ENCODE data around the gene IVD. TPM values are rescaled to one million over a fixed set of nuclear protein-coding genes. Genes with fewer than 3 reads are reported as not detected.

IVD gene
- total and polyA plus RNA-seq, 9 of the 15 experiments (the other 6 are each of a cell fraction or from before 2014, with no cell fraction given), result 0.15 to 4.5 (median 2.4) TPM

- intact Hi-C loops (cut with micrococcal nuclease), result no loop called here
- CTCF ChIA-PET (ENCODE audit: low intra/inter-chr PET ratio), result no interaction called here
- in situ Hi-C loops (cut with MboI), result loop anchor here (10.0 kb wide), 2 partner anchors 212 to 372 kb away; no protein-coding TSS in a partner anchor
- 0 out of 4 replicates have a peak, but pooled peaks of 1 of the 2 experiments have one; percentile 42 for TF ChIP-seq ZMIZ1 (IDR thresholded peaks at IDR 0.05; ENCODE audit: low read depth in 2 of 2, low read length in 2 of 2)
- peak; percentile 76 for TF ChIP-seq HDAC2 (IDR thresholded peaks at IDR 0.05)
- peak; percentile 70 for TF ChIP-seq EP300 (IDR thresholded peaks at IDR 0.05; ENCODE audit: low read length)
- TF ChIP-seq ZNF311 (CRISPR knock-in tag; IDR thresholded peaks at IDR 0.05), result no peak
- TF ChIP-seq ZBTB2 (IDR thresholded peaks at IDR 0.05), result peak; percentile 56
- TF ChIP-seq, protein P1, sequence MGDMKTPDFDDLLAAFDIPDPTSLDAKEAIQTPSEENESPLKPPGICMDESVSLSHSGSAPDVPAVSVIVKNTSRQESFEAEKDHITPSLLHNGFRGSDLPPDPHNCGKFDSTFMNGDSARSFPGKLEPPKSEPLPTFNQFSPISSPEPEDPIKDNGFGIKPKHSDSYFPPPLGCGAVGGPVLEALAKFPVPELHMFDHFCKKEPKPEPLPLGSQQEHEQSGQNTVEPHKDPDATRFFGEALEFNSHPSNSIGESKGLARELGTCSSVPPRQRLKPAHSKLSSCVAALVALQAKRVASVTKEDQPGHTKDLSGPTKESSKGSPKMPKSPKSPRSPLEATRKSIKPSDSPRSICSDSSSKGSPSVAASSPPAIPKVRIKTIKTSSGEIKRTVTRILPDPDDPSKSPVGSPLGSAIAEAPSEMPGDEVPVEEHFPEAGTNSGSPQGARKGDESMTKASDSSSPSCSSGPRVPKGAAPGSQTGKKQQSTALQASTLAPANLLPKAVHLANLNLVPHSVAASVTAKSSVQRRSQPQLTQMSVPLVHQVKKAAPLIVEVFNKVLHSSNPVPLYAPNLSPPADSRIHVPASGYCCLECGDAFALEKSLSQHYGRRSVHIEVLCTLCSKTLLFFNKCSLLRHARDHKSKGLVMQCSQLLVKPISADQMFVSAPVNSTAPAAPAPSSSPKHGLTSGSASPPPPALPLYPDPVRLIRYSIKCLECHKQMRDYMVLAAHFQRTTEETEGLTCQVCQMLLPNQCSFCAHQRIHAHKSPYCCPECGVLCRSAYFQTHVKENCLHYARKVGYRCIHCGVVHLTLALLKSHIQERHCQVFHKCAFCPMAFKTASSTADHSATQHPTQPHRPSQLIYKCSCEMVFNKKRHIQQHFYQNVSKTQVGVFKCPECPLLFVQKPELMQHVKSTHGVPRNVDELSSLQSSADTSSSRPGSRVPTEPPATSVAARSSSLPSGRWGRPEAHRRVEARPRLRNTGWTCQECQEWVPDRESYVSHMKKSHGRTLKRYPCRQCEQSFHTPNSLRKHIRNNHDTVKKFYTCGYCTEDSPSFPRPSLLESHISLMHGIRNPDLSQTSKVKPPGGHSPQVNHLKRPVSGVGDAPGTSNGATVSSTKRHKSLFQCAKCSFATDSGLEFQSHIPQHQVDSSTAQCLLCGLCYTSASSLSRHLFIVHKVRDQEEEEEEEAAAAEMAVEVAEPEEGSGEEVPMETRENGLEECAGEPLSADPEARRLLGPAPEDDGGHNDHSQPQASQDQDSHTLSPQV (IDR thresholded peaks at IDR 0.05), result peak; percentile 65
- peak; percentile 86 for TF ChIP-seq HMGN3 (IDR thresholded peaks at IDR 0.05; ENCODE audit: borderline replicate concordance, extremely low read depth, insufficient read length, low read depth, low read length)
- TF ChIP-seq BCOR (IDR thresholded peaks at IDR 0.05), result peak; percentile 38; the same call in 1 of the 2 replicates
- TF ChIP-seq, protein P2, sequence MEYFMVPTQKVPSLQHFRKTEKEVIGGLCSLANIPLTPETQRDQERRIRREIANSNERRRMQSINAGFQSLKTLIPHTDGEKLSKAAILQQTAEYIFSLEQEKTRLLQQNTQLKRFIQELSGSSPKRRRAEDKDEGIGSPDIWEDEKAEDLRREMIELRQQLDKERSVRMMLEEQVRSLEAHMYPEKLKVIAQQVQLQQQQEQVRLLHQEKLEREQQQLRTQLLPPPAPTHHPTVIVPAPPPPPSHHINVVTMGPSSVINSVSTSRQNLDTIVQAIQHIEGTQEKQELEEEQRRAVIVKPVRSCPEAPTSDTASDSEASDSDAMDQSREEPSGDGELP (CRISPR knock-in tag; IDR thresholded peaks at IDR 0.05; ENCODE audit: borderline replicate concordance), result peak; percentile 80
These were observed 21.6 kb downstream of the IVD start for GRCh38 chr15:40427188-40427587.

More at GRCh38 chr15:40427188-40427587, 21.6 kb downstream of the IVD start:
- peak overlapping the region; percentile 54 for H3K4me2 ChIP-seq (ENCODE audit: insufficient read depth, low read length)
- no peak overlapping the region for H3K4me3 ChIP-seq
- no peaks in the 10 kb centered on the region for H3K9me1 ChIP-seq (ENCODE audit: control insufficient read depth, insufficient read depth, low read length)
- no peak overlapping the region for H3K27ac ChIP-seq (ENCODE audit: extremely low read depth, low read depth, low read length)
- H2AFZ ChIP-seq (ENCODE audit: low read depth, low read length), result peak overlapping the region; percentile 73
- H3K9me3 ChIP-seq (replicated peaks; ENCODE audit: control insufficient read depth, insufficient read depth, low read depth, low read length), result no peaks in the 10 kb centered on the region
- no peaks in the 10 kb centered on the region for H3K36me3 ChIP-seq (ENCODE audit: control insufficient read depth, insufficient read depth, low read length)
- no peaks in the 10 kb centered on the region for H3K79me2 ChIP-seq (ENCODE audit: control insufficient read depth, insufficient read depth, low read length)
- 3% methylated on average over 9 of the region's 9 CpGs for WGBS (ENCODE audit: insufficient coverage, low coverage, missing lambda C conversion rate)
- DNase-seq (ENCODE audit: extremely low read depth in 1 of 4, low spot score in 3 of 4), result peak; percentile 63 to 93 (median 78)
- no TSS peak for BruUV-seq (replicated peaks)
- no peaks in the 10 kb centered on the region for H3K27me3 ChIP-seq (ENCODE audit: control insufficient read depth in 2 of 2, insufficient read depth in 2 of 2, low read length in 2 of 2)
- H3K9ac ChIP-seq (ENCODE audit: insufficient read depth in 1 of 2, low read depth in 2 of 2, low read length in 2 of 2), result peak overlapping the region in 1 of 2 experiments; percentile 84; a peak in 2 of 4 replicates
- H3K4me1 ChIP-seq (replicated peaks in 1 of 2; ENCODE audit: control insufficient read depth in 2 of 2, insufficient read depth in 2 of 2, low read length in 2 of 2), result peaks cover 25 to 32% of the 10 kb centered on the region in 2 experiments; a peak in 4 of 5 replicates
- ATAC-seq, result peak; percentile 86
- H4K20me1 ChIP-seq (replicated peaks; ENCODE audit: control insufficient read depth, insufficient read depth, low read length), result no peaks in the 10 kb centered on the region
- POLR2A ChIA-PET, result interaction anchor here (0.6 to 3.7 kb wide), 3 partner anchors 8 to 77 kb away, joined by 3 to 16 read pairs (median 4); no protein-coding TSS in a partner anchor
- FAIRE-seq, result peak; percentile 95
